NCI-H2227 (cell line): ENCODE data around the gene ALG1.

Source experiments
- DNase-seq: peaks from one replicate; lab custom pipeline; 2025; ENCODE audit not compliant: unreplicated experiment; lab: John Stamatoyannopoulos, UW

The ALG1 gene, protein sequence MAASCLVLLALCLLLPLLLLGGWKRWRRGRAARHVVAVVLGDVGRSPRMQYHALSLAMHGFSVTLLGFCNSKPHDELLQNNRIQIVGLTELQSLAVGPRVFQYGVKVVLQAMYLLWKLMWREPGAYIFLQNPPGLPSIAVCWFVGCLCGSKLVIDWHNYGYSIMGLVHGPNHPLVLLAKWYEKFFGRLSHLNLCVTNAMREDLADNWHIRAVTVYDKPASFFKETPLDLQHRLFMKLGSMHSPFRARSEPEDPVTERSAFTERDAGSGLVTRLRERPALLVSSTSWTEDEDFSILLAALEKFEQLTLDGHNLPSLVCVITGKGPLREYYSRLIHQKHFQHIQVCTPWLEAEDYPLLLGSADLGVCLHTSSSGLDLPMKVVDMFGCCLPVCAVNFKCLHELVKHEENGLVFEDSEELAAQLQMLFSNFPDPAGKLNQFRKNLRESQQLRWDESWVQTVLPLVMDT

DNA sequence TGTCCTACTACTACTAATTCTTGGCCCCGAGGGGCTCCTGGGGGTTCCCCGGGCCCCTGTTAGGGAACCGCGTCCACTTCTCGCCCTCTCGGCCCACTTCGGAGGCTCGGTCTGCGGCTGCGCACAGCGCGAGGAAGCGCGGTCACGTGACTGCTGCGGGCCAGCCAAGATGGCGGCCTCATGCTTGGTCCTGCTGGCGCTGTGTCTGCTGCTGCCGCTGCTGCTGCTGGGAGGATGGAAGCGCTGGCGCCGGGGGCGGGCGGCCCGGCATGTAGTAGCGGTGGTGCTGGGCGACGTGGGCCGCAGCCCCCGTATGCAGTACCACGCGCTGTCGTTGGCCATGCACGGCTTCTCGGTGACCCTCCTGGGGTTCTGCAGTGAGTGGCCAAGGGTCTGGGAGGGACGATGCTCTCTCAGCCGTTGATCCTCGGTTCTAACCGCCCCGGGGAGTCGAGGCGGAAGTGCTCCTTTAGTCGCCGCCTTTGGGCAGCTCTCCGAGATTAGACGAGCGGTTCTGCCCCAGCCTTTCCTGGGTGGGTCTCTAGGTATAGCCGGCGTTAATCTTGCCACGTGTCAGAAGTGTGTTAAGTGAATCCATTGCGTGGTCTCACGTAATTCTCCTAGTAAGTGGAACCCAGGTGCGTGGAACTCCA is at the start of gene ALG1:
Gene ALG1 (plus strand): TSS at position 163 of the 653 bp plus-strand sequence. CDS start 7 bp downstream, at position 170.
- peak; percentile 96 for DNase-seq

DNA sequence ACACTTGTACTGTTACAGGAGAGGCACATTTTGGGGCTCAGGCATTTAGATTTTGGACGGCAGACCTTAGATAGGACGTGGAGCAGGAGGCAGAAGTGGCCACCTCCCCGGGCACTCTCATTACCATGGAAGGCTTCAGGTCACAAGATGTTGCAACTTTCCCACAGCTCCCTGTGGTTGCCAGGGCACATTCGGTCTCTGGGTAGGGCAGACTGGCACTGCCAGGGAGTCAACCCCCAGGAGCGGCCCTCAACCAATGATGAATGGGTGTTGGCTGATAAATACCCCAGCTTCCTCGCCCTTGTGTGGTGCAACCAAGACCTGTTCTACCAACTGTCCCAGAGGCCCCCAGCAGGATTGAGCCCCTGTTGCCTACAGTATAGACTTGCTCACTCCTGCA is 49.1 kb upstream of the ALG1 start:
- DNase-seq = no peak

DNA sequence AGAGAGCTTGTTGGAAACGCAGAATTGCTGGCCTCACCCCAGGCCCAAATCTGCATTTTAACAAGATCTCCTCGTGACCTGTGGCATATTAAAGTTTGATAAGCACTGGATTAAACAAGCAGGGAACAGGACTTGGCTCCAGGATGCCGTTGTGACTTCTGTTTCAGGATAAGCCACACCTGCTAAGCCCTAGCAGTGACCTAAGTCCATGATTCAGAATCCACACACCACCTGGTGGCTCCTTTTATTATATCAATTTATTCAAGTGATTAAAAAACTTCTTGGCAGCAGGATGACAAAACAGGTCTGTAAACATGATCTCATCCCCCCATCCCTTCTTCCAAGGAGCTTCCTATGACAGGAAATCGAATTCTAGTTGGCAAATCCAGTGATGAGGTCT is 47.0 kb upstream of the ALG1 start:
- peak; percentile 48 for DNase-seq

DNA sequence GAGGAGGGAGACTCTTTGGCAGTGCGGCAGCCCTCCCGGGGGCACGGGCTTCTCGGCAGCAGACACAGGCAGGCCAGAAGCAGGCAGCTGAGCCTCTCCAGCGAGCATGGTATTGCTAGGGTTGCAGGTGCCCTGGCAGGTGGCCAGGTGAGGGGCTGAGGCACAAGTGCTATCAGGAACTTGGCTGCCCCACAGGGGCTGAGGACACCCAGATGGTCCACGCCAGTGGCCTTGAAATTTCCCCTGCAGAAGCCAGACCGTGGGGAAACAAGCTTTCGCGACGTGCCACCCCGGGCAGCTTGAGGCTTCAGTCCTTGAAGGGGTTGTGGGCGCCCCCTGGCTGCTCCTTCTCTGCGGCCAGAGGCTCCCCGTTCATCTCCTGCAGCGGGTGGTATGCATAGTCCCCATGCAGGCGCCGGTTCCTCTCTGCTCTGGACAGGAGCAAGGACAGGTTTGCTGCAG is 46.4 kb upstream of the ALG1 start:
- peak; percentile 64 for DNase-seq

DNA sequence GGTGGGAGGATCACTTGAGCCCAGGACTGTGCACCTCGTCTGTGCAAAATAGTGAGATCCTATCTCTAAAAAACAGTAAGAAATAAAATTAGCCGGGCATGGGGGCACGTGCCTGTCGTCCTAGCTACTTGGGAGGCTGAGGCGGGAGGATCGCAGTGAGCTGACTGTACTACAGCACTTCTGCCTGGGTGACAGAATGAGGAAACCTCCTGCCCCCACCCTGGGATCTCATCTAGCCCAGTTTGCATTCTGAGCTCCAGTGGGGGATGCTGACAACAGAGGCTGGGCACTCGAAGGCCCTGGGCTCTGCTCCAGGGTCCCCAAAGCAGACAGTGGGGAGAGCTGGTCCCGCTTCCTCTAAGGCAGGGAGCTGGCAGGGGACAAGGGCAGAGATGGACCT is 45.0 kb upstream of the ALG1 start:
- DNase-seq = no peak

DNA sequence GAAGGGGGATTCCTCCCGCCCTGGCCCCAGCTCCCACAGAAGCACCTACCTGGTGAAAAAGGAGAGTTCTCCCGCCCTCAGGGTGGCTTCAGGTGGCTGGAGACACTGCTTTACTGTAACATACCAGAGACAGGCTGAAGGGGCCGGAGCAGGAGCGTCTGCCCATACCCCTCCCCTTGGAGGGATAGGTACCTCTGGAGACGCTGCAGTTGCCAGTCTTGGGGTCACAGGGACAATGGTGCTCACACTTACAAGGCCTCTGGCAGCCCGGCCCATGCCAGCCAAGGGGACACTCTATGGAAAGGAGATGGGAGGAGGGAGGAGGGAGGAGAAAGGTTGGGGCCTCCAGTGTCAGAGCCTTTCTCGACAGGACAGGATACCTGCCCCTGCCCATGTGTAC is 44.6 kb upstream of the ALG1 start:
- DNase-seq = no peak

DNA sequence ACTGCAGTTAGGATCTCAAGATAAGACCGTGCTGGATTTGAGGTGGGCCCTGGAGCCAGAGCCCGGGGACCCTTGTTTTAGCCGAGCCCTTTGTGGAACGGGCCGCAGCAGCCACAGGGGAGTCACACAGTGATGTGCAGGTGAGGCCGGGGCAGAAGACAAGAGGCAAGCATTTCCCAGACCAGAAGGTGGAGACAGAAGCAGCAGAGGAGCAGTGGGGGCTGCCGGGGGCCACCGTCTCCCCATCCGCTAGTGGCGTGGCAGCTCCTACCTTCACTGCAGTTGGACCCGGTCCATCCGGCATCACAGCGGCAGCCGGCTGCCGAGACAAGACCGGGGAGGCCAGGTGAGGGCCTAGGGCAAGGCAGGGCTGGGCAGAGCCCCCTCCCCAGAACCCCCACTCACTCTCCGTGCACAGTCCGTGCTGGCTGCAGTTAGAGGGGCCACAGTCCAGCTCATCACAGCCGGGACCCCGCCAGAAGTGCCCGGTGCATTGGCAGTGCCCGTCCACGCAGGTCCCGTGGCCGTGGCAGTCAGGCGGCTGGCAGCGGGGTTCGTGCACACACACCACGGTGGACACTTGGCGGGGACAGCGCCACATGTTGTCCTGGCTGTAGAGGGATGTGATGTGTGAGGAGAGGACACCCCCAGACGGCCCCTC is 43.9 kb upstream of the ALG1 start:
- DNase-seq = no peak

DNA sequence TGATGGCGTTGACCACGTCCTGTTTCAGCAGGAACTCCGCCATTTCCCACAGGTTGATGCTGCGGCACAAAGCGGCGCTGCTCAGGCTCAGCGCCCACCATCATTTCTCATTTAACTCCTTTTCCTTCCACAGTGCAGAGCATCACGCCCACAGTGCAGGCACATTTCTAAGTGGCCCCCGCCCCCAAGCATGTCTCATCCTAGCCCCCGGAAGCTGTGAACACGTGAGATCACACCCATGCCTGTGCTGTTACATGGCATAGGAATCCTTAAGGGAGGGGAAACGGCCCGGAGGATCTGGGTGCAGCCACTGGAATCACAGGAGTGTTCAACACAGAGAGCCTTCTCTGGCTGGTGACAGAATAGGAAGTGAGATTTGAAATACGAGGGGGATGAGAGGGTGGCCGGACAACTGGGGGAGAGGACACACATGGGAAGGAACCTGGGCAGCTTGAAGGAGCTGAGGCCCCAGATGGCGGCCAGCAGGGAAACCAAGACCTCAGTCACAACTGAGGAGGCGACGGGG is 42.6 kb upstream of the ALG1 start:
- DNase-seq = no peak

DNA sequence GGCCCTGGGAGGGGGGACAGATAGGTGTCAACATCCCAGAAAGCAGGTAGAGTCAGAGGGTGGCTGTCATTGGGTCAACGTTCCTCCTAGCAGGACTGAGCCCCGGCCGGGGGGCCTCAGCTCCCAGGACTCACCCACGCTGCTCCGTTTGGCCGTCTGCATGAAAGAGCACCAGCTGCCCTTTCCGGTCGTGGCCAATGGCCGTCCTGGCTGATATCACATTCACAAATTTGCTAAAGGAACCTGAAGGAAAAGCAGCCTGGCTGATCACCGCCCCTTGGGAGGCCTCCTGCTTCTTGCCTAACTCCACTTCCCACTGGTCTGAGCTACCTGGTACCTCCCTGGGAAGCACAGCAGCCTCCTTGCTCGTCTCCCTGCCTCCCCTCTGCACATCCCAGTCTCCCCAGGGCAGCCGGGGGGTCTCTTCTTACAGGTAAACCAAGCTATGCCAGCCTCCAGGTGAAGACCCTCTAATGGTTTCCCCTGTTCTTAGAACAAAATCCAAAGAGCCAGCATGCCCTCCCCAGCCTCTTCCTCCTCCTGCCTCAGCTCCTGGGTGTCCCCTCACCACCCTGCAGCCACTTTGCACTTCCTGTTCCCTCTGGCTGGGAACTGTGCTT is 41.3 kb upstream of the ALG1 start:
- no peak for DNase-seq

DNA sequence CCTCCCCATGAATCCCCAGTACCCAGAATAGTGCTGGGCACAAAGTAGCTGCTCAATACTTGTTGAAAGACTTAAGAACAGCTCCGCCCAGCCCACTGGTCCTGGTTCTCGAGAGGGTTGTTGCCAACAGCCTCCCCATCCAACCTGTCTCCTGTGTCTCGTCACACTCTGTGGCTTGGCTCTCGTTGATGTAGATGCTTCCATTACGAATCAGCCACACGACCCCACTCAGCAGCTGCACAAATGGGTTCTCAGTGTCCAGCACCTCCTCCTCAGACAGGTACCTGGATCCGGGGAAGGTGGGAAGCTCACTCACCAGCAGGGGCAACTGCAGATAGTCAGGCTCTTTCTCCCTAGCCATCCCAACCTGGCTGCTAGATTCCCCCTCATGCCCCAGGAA is 40.0 kb upstream of the ALG1 start:
- no peak for DNase-seq

DNA sequence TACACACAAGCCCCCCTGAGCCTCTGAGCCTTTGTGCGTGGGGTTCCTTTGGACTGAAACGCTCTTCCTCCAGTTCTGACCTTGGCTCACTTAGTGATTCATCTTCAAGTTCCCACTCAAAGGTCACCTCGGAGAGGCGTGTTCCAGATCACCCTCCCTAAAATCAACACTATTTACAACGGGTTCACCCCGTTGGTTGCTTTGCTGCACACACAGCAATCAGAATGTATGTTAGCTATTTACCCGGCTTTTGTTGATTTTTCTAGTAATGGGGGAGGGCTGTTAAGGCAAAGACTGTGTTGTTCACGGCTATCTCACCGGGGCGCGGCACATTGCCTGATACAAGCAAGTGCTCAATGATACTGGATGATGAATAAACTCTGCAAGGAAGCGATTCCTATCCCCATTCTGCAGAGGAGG is 38.9 kb upstream of the ALG1 start:
- no peak for DNase-seq

DNA sequence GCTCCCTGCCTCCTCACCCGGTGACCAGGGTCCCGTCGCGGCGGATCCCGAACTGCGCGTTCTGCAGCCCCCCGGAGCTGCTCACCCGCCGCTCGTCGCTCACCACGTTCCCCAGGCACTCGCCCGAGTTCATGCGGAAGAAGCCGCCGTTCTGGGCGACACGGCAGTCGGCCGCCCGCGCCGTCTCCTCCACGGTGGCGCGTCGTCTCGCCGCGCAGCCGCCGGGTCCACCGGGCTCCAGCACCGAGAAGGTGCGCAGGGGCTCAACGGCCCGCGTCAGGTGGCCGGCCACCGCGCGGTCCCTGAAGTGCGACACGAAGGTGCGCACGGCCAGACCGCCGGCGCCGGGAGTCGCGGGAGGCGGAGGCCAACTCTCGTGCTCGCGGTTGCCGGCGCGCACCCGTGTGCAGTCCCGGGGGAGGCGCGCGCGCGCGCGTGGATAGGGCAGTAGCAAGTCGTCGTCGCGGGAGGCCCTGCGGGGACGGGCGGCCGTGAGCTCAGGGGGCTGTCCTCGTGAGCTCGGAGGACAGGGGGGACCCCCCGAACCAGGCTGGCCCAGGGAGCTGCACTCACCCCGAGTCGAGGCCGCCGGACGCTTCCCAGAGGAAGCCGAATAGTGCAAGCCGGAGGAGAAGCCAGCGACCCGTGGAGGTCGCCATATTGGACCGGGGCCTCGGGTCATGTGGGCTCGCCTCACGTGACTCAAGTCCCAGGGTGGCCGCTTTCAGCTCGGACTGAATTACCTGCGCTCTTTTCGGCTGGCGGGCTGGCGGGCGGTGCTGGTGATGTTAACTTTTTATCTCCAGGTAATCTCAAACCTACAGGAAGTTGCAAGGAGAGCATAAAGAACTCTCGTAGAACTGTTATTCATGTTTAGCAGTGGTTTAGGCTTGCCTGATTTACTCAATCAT is 38.1 kb upstream of the ALG1 start, which contains the start of gene NAGPA:
Gene NAGPA (minus strand): TSS at position 680 of the 911 bp plus-strand sequence. CDS start 21 bp downstream, at position 659.
- peak; percentile 88 for DNase-seq

DNA sequence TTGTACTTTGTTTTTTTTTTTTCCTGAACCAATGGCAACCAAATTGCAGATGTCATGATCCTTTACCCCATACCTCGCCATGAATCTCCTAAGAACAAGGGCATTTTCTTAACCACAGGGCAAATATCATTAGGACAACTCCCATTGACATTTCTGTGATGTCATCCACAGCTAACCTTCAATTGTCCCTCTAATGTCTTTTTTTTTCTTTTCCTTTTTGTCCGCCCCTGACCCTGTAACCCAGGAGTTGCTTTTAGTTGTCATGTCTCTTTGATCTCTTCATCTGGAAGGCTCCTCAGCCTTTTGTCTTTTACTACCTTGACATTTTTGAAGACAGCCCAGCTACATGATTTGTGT is 37.5 kb upstream of the ALG1 start:
- no peak for DNase-seq

DNA sequence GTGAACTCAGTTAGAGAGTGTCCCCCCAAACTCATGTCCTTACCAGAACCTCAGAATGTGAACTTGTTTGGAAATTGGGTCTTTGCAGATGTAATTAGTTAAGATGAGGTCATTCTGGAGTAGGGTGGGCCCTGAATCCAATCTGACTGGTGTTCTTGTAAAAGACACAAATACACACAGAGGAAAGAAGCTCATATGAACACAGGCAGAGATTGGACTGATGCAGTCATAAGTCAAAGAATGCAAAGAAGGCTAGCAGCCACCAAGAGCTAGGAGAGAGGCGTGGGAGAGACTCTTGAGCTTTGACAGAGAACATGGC is 35.8 kb upstream of the ALG1 start:
- no peak for DNase-seq

DNA sequence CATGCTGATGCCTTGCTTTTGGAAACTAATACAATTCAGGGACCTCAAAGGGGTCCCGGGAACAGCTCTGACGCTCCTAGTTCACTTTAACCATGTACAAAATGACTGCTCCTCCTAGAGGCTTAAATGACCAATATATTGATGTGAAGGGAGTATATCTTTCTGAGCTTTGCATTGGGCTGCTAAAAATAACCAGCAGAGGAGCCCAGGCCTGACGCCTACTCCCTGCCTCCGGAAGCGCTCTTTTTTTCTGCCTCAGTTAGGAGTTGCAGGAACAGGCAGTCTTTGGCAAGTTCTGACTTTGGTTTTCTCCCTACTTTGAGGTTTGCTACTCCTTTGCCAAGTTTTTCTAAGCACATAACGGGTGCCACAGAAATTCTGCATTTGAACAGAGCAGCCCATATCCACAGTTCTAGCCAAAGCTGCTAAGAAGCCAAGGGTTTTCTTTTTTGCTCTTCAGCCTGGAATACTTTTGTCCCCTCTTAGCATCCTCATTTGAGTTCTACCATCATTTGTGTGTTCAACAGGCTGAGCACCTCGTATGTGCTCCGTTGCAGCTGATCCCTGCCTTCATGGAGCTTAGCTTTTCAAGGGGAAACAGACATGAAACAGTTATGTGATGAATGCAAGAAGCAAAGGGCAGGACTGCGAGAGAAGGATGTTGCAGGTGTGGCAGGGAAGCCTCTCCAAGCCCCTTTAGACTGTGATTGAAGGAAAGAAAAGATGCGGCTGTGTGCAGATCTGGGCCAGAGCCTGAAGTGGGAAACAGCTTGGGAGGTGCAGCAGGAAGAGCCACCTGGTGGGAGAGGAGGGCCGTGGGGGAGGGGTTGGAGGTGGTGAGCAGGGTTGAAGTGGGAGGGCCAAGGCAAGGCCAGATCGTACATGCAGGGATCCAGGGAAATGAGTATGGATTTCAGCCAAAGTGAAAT is 35.2 kb upstream of the ALG1 start:
- DNase-seq = no peak

DNA sequence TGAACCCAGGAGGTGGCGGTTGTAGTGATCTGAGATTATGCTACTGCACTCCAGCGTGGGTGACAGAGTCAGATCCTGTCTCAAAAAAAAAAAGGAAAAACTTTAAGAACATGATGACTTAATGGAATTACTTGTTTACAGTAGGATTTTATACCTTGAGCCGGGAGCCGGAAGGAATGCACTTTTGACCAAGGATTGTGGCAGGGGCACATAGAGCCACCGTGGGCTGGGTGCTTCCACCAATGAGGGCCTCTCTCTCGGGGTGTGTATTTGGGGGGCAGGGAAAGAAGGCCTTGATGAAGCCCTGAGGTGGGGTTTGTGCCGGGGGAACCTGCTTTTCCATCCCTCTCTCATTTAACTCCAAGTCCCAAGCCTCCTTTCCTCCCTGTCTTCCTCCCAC is 31.2 kb upstream of the ALG1 start:
- no peak for DNase-seq

DNA sequence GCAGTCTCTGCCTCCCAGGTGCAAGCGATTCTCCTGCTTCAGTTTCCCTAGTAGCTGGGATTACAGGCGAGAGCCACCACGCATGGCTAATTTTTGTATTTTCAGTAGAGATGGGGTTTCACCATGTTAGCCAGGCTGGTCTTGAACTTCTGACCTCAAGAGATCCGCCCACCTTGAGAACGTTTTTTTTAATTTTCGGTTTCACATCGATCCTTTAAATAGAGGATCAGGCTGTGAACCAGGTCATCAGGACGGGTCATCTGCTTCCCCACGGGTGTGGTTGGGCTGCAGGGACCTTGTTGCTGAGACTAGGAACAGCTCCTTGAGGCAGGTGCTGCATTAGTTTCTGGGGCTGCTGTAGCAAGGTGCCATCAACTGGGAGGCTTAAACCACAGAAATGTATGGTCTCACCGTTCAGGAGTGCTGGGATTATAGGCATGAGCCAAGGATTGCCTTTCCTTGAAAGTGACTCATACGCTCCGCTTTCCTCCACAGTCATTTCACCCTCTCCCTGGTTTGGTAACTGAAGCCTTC is 30.0 kb upstream of the ALG1 start:
- no peak for DNase-seq

DNA sequence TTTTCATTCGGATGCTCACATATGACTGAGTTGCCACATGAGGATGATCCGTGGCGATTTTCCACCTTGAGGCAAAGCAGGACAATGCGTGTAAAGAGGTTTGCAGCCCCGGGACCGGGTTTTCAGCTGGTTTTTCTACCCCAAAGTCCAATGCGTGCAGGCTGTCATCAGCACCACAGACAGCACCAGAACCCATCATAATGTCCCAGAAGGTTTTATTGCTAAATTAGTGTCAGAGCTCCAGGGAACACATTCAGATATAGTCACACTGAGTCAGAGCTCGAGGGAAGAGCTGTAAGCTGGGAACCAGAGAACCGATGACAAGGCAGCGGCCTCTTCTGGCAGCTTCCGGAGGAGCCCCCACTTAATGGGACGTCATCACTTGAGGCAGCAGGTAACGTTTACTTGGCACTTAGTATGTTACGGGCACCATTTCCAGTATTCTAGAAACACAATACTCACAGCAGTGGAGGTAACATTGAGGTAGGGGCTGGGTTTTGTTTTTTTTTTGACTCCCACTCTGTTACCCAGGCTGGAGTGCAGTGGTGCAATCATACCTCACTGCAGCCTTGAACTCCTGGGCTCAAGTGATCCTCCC is 29.0 kb upstream of the ALG1 start:
- DNase-seq = peak; percentile 48
